Naive thymus-derived CD8-positive, alpha-beta T cell (primary cell): Measurements from ENCODE around the gene MARK4. TPM values are rescaled to one million over a fixed set of nuclear protein-coding genes. Genes with fewer than 3 reads are reported as not detected.
"Not testable (repeated sequence)": the region's sequence is repeated elsewhere in the genome, so short reads cannot be mapped to it uniquely, and the experiment has no call there.

ENCODE experiments used
- ATAC-seq, 2 donors: fragments of 150-1000 bp; cut with Tn5 transposase in 1 of 2; sonication (Bioruptor Pico), chemical (Tn5 transposase) in 1 of 2; 1 replicate in 1 of 2; 2 replicates in 1 of 2; pipeline ENCODE4 v1.10.0; 2021; ENCODE audit warnings: mild to moderate bottlenecking in 2 of 2, moderate library complexity in 2 of 2
- POLR2A ChIA-PET: fragments of 350-600 bp; sonication (Branson Sonifier 250); formaldehyde crosslinking; loops from one replicate; lab custom pipeline; 2021; ENCODE audit warnings: antibody characterized with exemption; lab: Charles Lee
- DNase-seq, 10 donors: peaks; one replicate each; pipeline versions ENCODE4 v3.0.0 to v3.0.0-alpha.2; 2020 to 2022
- H3K27ac Mint-ChIP-seq, 10 donors: one replicate each; pipeline ENCODE4 v1.8.0; 2020 to 2022; ENCODE audit warnings: mild to moderate bottlenecking in 10 of 10, mixed read lengths in 10 of 10, moderate library complexity in 4 of 10, inconsistent platforms in 1 of 10
- H3K27me3 Mint-ChIP-seq, 5 donors: one replicate each; pipeline ENCODE4 v1.8.0; 2021 to 2022; ENCODE audit warnings: mixed read lengths in 5 of 5
- H3K36me3 Mint-ChIP-seq, 3 donors: one replicate each; pipeline ENCODE4 v1.8.0; 2020 to 2022; ENCODE audit warnings: mixed read lengths in 3 of 3, mild to moderate bottlenecking in 2 of 3, inconsistent platforms in 1 of 3
- H3K4me1 Mint-ChIP-seq, 4 donors: one replicate each; pipeline ENCODE4 v1.8.0; 2021 to 2022; ENCODE audit warnings: mixed read lengths in 4 of 4
- H3K4me3 Mint-ChIP-seq, 10 donors: one replicate each; pipeline ENCODE4 v1.8.0; 2020 to 2022; ENCODE audit warnings: mild to moderate bottlenecking in 10 of 10, mixed read lengths in 10 of 10, moderate library complexity in 6 of 10, inconsistent platforms in 1 of 10
- H3K9me3 Mint-ChIP-seq, 9 donors: one replicate each; pipeline ENCODE4 v1.8.0; 2020 to 2022; ENCODE audit warnings: mixed read lengths in 9 of 9, mild to moderate bottlenecking in 3 of 9, inconsistent platforms in 1 of 9, moderate library complexity in 1 of 9
- polyA plus RNA-seq, 3 donors: library from polyadenylated mRNA; unstranded; fragments of 300-500 nt; fragmentation: Illumina TruSeq; gene quantifications; one replicate each; pipeline ENCODE4 v1.2.3, GENCODE V29; 2021
- total RNA-seq, 8 experiments: library from RNA in 2 of 8; stranded (reverse) in 2 of 8; gene quantifications; one replicate each; pipeline ENCODE4 v1.2.3 and lab custom pipeline; 2021 to 2026

Gene MARK4
- total and polyA plus RNA-seq, 5 experiments from 2014 or later = 0.79 to 24.9 (median 0.95) TPM

- Mint-ChIP-seq H3K4me3 (no peak overlapping the region), H3K27me3 (peaks cover 20 to 77% (median 37%) of the 10 kb centered on the region in 5 donors), H3K27ac (no peak overlapping the region), H3K9me3 (no peaks in the 10 kb centered on the region), H3K36me3 (no peaks in the 10 kb centered on the region), H3K4me1 (peaks cover 0 to 6% (median 3%) of the 10 kb centered on the region in 4 donors)
- no peak for DNase-seq
- no peak for ATAC-seq
- POLR2A ChIA-PET = interaction anchor here (0.6 kb wide), 1 partner anchor 1036 kb away, joined by 4 read pairs; no protein-coding TSS in a partner anchor
Measured at GRCh38 chr19:45218911-45219743, 31.9 kb upstream of the MARK4 start.

- DNase-seq = no peak
- no peak for ATAC-seq
- Mint-ChIP-seq H3K9me3 (no peaks in the 10 kb centered on the region), H3K27me3 (peaks cover 20 to 57% (median 26%) of the 10 kb centered on the region in 5 donors), H3K4me1 (no peaks in the 10 kb centered on the region), H3K36me3 (no peaks in the 10 kb centered on the region), H3K27ac (peak overlapping the region in 1 of 10 donors; percentile 13), H3K4me3 (no peak overlapping the region)
- POLR2A ChIA-PET = no interaction called here
Measured at GRCh38 chr19:45222724-45223123, 28.3 kb upstream of the MARK4 start.

GRCh38 chr19:45223879-45224278 is 27.2 kb upstream of the MARK4 start:
- no peak for DNase-seq
- Mint-ChIP-seq H3K27ac (no peak overlapping the region), H3K9me3 (no peaks in the 10 kb centered on the region), H3K4me1 (no peaks in the 10 kb centered on the region), H3K36me3 (no peaks in the 10 kb centered on the region), H3K4me3 (no peak overlapping the region), H3K27me3 (peaks cover 15 to 54% (median 20%) of the 10 kb centered on the region in 5 donors)
- no peak for ATAC-seq
- POLR2A ChIA-PET = no interaction called here

- no peak overlapping the region for H3K27ac Mint-ChIP-seq
- DNase-seq (no peak), ATAC-seq (no peak)
- H3K36me3 Mint-ChIP-seq = no peaks in the 10 kb centered on the region
- no peak overlapping the region for H3K4me3 Mint-ChIP-seq
- H3K4me1 Mint-ChIP-seq = no peaks in the 10 kb centered on the region
- H3K9me3 Mint-ChIP-seq = no peaks in the 10 kb centered on the region
- peaks cover 14 to 50% (median 19%) of the 10 kb centered on the region in 5 donors for H3K27me3 Mint-ChIP-seq
- POLR2A ChIA-PET = no interaction called here
Measured at GRCh38 chr19:45224645-45225044, 26.4 kb upstream of the MARK4 start.

GRCh38 chr19:45229056-45229455 is 22.0 kb upstream of the MARK4 start:
- DNase-seq, H3K4me1 Mint-ChIP-seq, ATAC-seq, POLR2A ChIA-PET, H3K4me3 Mint-ChIP-seq, H3K9me3 Mint-ChIP-seq, H3K36me3 Mint-ChIP-seq, H3K27ac Mint-ChIP-seq: not testable (repeated sequence)
- peaks cover 16 to 36% (median 20%) of the 10 kb centered on the region in 5 donors for H3K27me3 Mint-ChIP-seq

GRCh38 chr19:45231891-45232290 is 19.2 kb upstream of the MARK4 start:
- Mint-ChIP-seq H3K27me3 (peaks cover 21 to 57% (median 38%) of the 10 kb centered on the region in 5 donors), H3K4me3 (no peak overlapping the region), H3K4me1 (peaks cover 0 to 9% (median 5%) of the 10 kb centered on the region in 4 donors), H3K9me3 (no peaks in the 10 kb centered on the region), H3K27ac (no peak overlapping the region), H3K36me3 (no peaks in the 10 kb centered on the region)
- no peak for DNase-seq
- ATAC-seq = no peak
- POLR2A ChIA-PET = no interaction called here

- H3K4me1 Mint-ChIP-seq = peaks cover 0 to 9% (median 5%) of the 10 kb centered on the region in 4 donors
- H3K4me3 Mint-ChIP-seq = no peak overlapping the region
- POLR2A ChIA-PET = no interaction called here
- H3K27me3 Mint-ChIP-seq = peaks cover 26 to 57% (median 49%) of the 10 kb centered on the region in 5 donors
- H3K36me3 Mint-ChIP-seq = no peaks in the 10 kb centered on the region
- no peak for ATAC-seq
- DNase-seq = no peak
- H3K9me3 Mint-ChIP-seq = no peaks in the 10 kb centered on the region
- H3K27ac Mint-ChIP-seq = no peak overlapping the region
Measured at GRCh38 chr19:45234089-45234869, 16.8 kb upstream of the MARK4 start.

GRCh38 chr19:45235485-45235884 is 15.6 kb upstream of the MARK4 start:
- ATAC-seq (no peak), DNase-seq (no peak)
- Mint-ChIP-seq H3K27ac (peak overlapping the region in 1 of 10 donors; percentile 51), H3K4me1 (peaks cover 0 to 9% (median 5%) of the 10 kb centered on the region in 4 donors), H3K4me3 (no peak overlapping the region), H3K27me3 (peaks cover 26 to 57% (median 49%) of the 10 kb centered on the region in 5 donors), H3K9me3 (no peaks in the 10 kb centered on the region), H3K36me3 (no peaks in the 10 kb centered on the region)
- POLR2A ChIA-PET = no interaction called here

- no peak overlapping the region for H3K4me3 Mint-ChIP-seq
- POLR2A ChIA-PET = no interaction called here
- no peak overlapping the region for H3K27ac Mint-ChIP-seq
- DNase-seq (no peak), ATAC-seq (no peak)
- H3K4me1 Mint-ChIP-seq = peaks cover 0 to 9% (median 5%) of the 10 kb centered on the region in 4 donors
- no peaks in the 10 kb centered on the region for H3K36me3 Mint-ChIP-seq
- peaks cover 14 to 44% (median 40%) of the 10 kb centered on the region in 5 donors for H3K27me3 Mint-ChIP-seq
- no peaks in the 10 kb centered on the region for H3K9me3 Mint-ChIP-seq
Measured at GRCh38 chr19:45238556-45238955, 12.5 kb upstream of the MARK4 start.

GRCh38 chr19:45243144-45243732 is 7.8 kb upstream of the MARK4 start:
- Mint-ChIP-seq H3K27me3 (peaks cover 8 to 23% (median 17%) of the 10 kb centered on the region in 5 donors), H3K36me3 (no peaks in the 10 kb centered on the region), H3K4me1 (peaks cover 0 to 5% (median 2%) of the 10 kb centered on the region in 4 donors), H3K27ac (no peak overlapping the region), H3K9me3 (no peaks in the 10 kb centered on the region), H3K4me3 (no peak overlapping the region)
- ATAC-seq (no peak), DNase-seq (no peak)
- POLR2A ChIA-PET = no interaction called here

GRCh38 chr19:45244133-45244794 is 6.8 kb upstream of the MARK4 start:
- Mint-ChIP-seq H3K9me3 (no peaks in the 10 kb centered on the region), H3K27me3 (peaks cover 8 to 21% (median 16%) of the 10 kb centered on the region in 5 donors), H3K4me1 (peaks cover 0 to 8% (median 4%) of the 10 kb centered on the region in 4 donors), H3K27ac (peak overlapping the region in 1 of 10 donors; percentile 81), H3K36me3 (no peaks in the 10 kb centered on the region), H3K4me3 (no peak overlapping the region)
- ATAC-seq (no peak), DNase-seq (no peak)
- POLR2A ChIA-PET = no interaction called here

- DNase-seq (no peak), ATAC-seq (no peak)
- peak within 1 kb of the TSS in 1 of 10 donors; percentile 81 for H3K27ac Mint-ChIP-seq
- H3K9me3 Mint-ChIP-seq = no peaks in the 10 kb centered on the region
- peaks cover 8 to 17% (median 16%) of the 10 kb centered on the region in 5 donors for H3K27me3 Mint-ChIP-seq
- POLR2A ChIA-PET = no interaction called here
- peaks cover under 1 to 11% (median 7%) of the 10 kb centered on the region in 4 donors for H3K4me1 Mint-ChIP-seq
- H3K4me3 Mint-ChIP-seq = no peak within 1 kb of the TSS
- H3K36me3 Mint-ChIP-seq = no peaks in the 10 kb centered on the region
Measured at GRCh38 chr19:45245334-45245787, 5.7 kb upstream of the MARK4 start, which contains the start of gene EXOC3L2. Gene EXOC3L2 (minus strand): TSS chr19:45245407. CDS start chr19:45239045, 6,362 bp downstream.
